Measurements from ENCODE around the gene DLST. TPM values are rescaled to one million over a fixed set of nuclear protein-coding genes. Genes with fewer than 3 reads are reported as not detected.

DLST gene
- total and polyA plus RNA-seq, 5 donors from 2014 or later, result 8.1 to 122 (median 11.6) TPM

- H3K9me3 Mint-ChIP-seq, result no peaks in the 10 kb centered on the region
- Histone ChIP-seq H3K27me3 (ENCODE audit: control insufficient read depth, insufficient read depth, low read length) (no peaks in the 10 kb centered on the region), H3K4me1 (ENCODE audit: control insufficient read depth, insufficient read depth, low read length, poor library complexity, severe bottlenecking) (peaks cover 3% of the 10 kb centered on the region), H3K9me3 (ENCODE audit: control insufficient read depth in 2 of 2, low read length in 2 of 2) (no peaks in the 10 kb centered on the region), H3K4me3 (ENCODE audit: low read depth, low read length) (no peak overlapping the region), H3K27ac (ENCODE audit: insufficient read depth, low read length, poor library complexity, severe bottlenecking) (no peak overlapping the region), H3K36me3 (ENCODE audit: control insufficient read depth, insufficient read depth, low read length) (peaks cover 49% of the 10 kb centered on the region)
- no peaks in the 10 kb centered on the region for H3K27me3 Mint-ChIP-seq
- no peak overlapping the region for H3K4me3 Mint-ChIP-seq
- no peak for DNase-seq
- peak overlapping the region in 2 of 3 donors; percentile 59 to 80 for H3K27ac Mint-ChIP-seq
- peaks cover 0 to 11% (median 4%) of the 10 kb centered on the region in 4 donors for H3K4me1 Mint-ChIP-seq
- peaks cover 16% of the 10 kb centered on the region for H3K36me3 Mint-ChIP-seq
- no peak for ATAC-seq (ENCODE audit: low read depth in 2 of 2)
Measured at GRCh38 chr14:74904635-74905503, 23.2 kb downstream of the DLST start.

GRCh38 chr14:74905595-74906142, 24.0 kb downstream of the DLST start:
- H3K36me3 ChIP-seq (ENCODE audit: control insufficient read depth, insufficient read depth, low read length), result peaks cover 41% of the 10 kb centered on the region
- H3K27ac ChIP-seq (ENCODE audit: insufficient read depth, low read length, poor library complexity, severe bottlenecking), result no peak overlapping the region
- peaks cover 3% of the 10 kb centered on the region for H3K4me1 ChIP-seq (ENCODE audit: control insufficient read depth, insufficient read depth, low read length, poor library complexity, severe bottlenecking)
- H3K9me3 ChIP-seq (ENCODE audit: control insufficient read depth in 2 of 2, low read length in 2 of 2), result no peaks in the 10 kb centered on the region
- ATAC-seq (ENCODE audit: low read depth in 2 of 2) (peak; percentile 57 to 62), DNase-seq (peak; percentile 61 to 70 (median 68))
- H3K27me3 ChIP-seq (ENCODE audit: control insufficient read depth, insufficient read depth, low read length), result no peaks in the 10 kb centered on the region
- no peak overlapping the region for H3K4me3 ChIP-seq (ENCODE audit: low read depth, low read length)
- H3K9me3 Mint-ChIP-seq, result no peaks in the 10 kb centered on the region
- H3K36me3 Mint-ChIP-seq, result peaks cover 11% of the 10 kb centered on the region
- H3K4me1 Mint-ChIP-seq, result peaks cover 0 to 12% (median 3%) of the 10 kb centered on the region in 4 donors
- H3K4me3 Mint-ChIP-seq, result no peak overlapping the region
- H3K27ac Mint-ChIP-seq, result peak overlapping the region in 2 of 3 donors; percentile 38 to 51
- H3K27me3 Mint-ChIP-seq, result no peaks in the 10 kb centered on the region

DNA sequence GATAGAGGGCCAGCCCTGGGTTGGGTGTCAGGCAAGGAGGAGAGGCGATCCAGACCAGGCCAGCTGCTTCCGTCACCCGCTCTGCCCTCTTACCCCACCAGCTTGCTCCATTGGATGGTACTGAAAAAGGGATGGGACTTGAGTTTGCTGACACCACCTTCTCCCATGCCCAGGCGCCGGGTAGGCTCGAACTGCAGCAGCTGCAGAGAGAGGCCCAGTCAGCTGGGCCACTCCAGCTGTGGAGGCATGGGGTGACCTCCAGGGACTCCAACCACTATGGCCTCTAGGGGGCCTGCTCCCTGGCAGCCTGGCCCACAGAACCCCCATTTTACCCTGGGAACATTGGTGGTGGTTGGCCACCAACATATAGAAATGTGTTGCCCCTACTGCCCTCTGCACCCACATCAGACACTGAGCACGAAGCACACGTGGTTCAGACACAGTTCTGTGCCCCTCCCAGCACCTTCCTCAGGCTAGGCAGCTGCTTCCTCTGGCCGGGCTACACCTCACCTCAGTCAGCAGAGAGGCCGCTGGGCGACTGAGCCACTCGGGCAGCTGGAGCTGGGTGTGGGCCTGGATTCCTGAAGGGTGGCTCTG, 25.3 kb downstream of the DLST start:
- H3K36me3 Mint-ChIP-seq, result peaks cover 11% of the 10 kb centered on the region
- DNase-seq (peak in 1 of 3 donors; percentile 14), ATAC-seq (ENCODE audit: low read depth in 2 of 2) (peak in 1 of 2 donors; percentile 21)
- no peaks in the 10 kb centered on the region for H3K9me3 ChIP-seq (ENCODE audit: control insufficient read depth in 2 of 2, low read length in 2 of 2)
- H3K27me3 ChIP-seq (ENCODE audit: control insufficient read depth, insufficient read depth, low read length), result no peaks in the 10 kb centered on the region
- peaks cover 3% of the 10 kb centered on the region for H3K4me1 ChIP-seq (ENCODE audit: control insufficient read depth, insufficient read depth, low read length, poor library complexity, severe bottlenecking)
- no peak overlapping the region for H3K27ac Mint-ChIP-seq
- H3K9me3 Mint-ChIP-seq, result no peaks in the 10 kb centered on the region
- H3K27ac ChIP-seq (ENCODE audit: insufficient read depth, low read length, poor library complexity, severe bottlenecking), result no peak overlapping the region
- H3K4me3 Mint-ChIP-seq, result no peak overlapping the region
- peaks cover 0 to 12% (median 1%) of the 10 kb centered on the region in 4 donors for H3K4me1 Mint-ChIP-seq
- H3K4me3 ChIP-seq (ENCODE audit: low read depth, low read length), result no peak overlapping the region
- no peaks in the 10 kb centered on the region for H3K27me3 Mint-ChIP-seq
- H3K36me3 ChIP-seq (ENCODE audit: control insufficient read depth, insufficient read depth, low read length), result peaks cover 27% of the 10 kb centered on the region

DNA sequence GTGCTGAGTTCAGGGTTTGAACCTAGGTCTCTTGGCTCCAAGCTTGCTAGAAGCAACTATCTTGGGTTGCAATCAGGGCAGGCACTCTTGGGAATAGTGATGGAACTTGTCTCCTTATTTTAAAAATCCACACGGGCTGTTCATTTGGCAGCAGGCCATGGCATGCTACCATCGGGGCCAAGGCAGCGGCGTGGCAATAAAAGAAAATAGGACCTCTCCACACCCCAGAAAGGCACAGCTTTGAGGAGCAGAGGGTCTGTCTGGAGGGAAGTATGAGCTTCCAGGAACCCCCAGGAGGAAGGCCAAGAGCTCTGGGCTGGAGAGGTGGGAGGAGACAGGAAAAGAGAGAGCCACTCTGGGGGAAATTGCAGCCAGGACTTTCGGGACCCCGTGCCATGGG, 26.0 kb downstream of the DLST start:
- H3K27me3 Mint-ChIP-seq, result no peaks in the 10 kb centered on the region
- no peak overlapping the region for H3K4me3 Mint-ChIP-seq
- Histone ChIP-seq H3K9me3 (ENCODE audit: control insufficient read depth in 2 of 2, low read length in 2 of 2) (no peaks in the 10 kb centered on the region), H3K36me3 (ENCODE audit: control insufficient read depth, insufficient read depth, low read length) (peaks cover 20% of the 10 kb centered on the region), H3K4me1 (ENCODE audit: control insufficient read depth, insufficient read depth, low read length, poor library complexity, severe bottlenecking) (peaks cover 3% of the 10 kb centered on the region), H3K27ac (ENCODE audit: insufficient read depth, low read length, poor library complexity, severe bottlenecking) (no peak overlapping the region), H3K27me3 (ENCODE audit: control insufficient read depth, insufficient read depth, low read length) (no peaks in the 10 kb centered on the region), H3K4me3 (ENCODE audit: low read depth, low read length) (no peak overlapping the region)
- no peak for DNase-seq
- peaks cover 11% of the 10 kb centered on the region for H3K36me3 Mint-ChIP-seq
- H3K9me3 Mint-ChIP-seq, result no peaks in the 10 kb centered on the region
- ATAC-seq (ENCODE audit: low read depth in 2 of 2), result no peak
- H3K4me1 Mint-ChIP-seq, result peaks cover 0 to 12% (median 1%) of the 10 kb centered on the region in 4 donors
- H3K27ac Mint-ChIP-seq, result peak overlapping the region in 1 of 3 donors; percentile 6

DNA sequence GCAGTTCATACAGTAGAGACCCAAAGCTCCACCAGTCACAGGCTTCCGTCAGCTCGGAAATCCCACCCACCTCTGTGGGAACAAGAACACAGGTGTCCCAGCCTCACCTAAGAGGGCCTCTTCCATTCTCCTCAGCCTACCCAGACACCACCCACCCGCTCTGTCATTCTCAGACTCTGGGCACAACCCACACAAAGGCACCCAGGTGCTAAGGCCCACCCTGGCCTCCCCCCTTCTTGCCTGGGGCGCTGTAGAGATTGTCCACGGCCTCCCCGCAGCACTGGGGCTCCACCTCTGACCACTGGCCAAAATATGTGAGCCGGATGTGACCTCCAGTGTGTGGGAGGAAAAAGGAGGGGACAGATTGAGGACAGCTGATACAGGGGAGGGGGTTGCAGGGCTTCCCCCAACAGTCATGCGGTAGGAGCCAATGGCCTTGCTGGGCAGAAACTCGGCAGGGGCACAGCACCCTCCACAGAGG, 27.2 kb downstream of the DLST start:
- ATAC-seq (ENCODE audit: low read depth in 2 of 2) (no peak), DNase-seq (no peak)
- peaks cover 3% of the 10 kb centered on the region for H3K4me1 ChIP-seq (ENCODE audit: control insufficient read depth, insufficient read depth, low read length, poor library complexity, severe bottlenecking)
- H3K27me3 ChIP-seq (ENCODE audit: control insufficient read depth, insufficient read depth, low read length), result no peaks in the 10 kb centered on the region
- H3K36me3 ChIP-seq (ENCODE audit: control insufficient read depth, insufficient read depth, low read length), result peaks cover 10% of the 10 kb centered on the region
- Mint-ChIP-seq H3K4me1 (peaks cover 0 to 12% (median 1%) of the 10 kb centered on the region in 4 donors), H3K4me3 (no peak overlapping the region), H3K36me3 (peaks cover 7% of the 10 kb centered on the region), H3K27me3 (no peaks in the 10 kb centered on the region), H3K27ac (no peak overlapping the region), H3K9me3 (no peaks in the 10 kb centered on the region)
- H3K9me3 ChIP-seq (ENCODE audit: control insufficient read depth in 2 of 2, low read length in 2 of 2), result no peaks in the 10 kb centered on the region
- no peak overlapping the region for H3K4me3 ChIP-seq (ENCODE audit: low read depth, low read length)
- H3K27ac ChIP-seq (ENCODE audit: insufficient read depth, low read length, poor library complexity, severe bottlenecking), result no peak overlapping the region

- Mint-ChIP-seq H3K9me3 (no peaks in the 10 kb centered on the region), H3K27ac (no peak overlapping the region), H3K27me3 (no peaks in the 10 kb centered on the region), H3K4me3 (no peak overlapping the region), H3K4me1 (peaks cover 0 to 12% (median 1%) of the 10 kb centered on the region in 4 donors), H3K36me3 (peaks cover 6% of the 10 kb centered on the region)
- H3K36me3 ChIP-seq (ENCODE audit: control insufficient read depth, insufficient read depth, low read length), result peaks cover 5% of the 10 kb centered on the region
- peaks cover 3% of the 10 kb centered on the region for H3K4me1 ChIP-seq (ENCODE audit: control insufficient read depth, insufficient read depth, low read length, poor library complexity, severe bottlenecking)
- H3K27me3 ChIP-seq (ENCODE audit: control insufficient read depth, insufficient read depth, low read length), result no peaks in the 10 kb centered on the region
- DNase-seq (no peak), ATAC-seq (ENCODE audit: low read depth in 2 of 2) (no peak)
- H3K4me3 ChIP-seq (ENCODE audit: low read depth, low read length), result no peak overlapping the region
- H3K9me3 ChIP-seq (ENCODE audit: control insufficient read depth in 2 of 2, low read length in 2 of 2), result no peaks in the 10 kb centered on the region
- H3K27ac ChIP-seq (ENCODE audit: insufficient read depth, low read length, poor library complexity, severe bottlenecking), result no peak overlapping the region
Measured at GRCh38 chr14:74909501-74909900, 27.8 kb downstream of the DLST start.

DNA sequence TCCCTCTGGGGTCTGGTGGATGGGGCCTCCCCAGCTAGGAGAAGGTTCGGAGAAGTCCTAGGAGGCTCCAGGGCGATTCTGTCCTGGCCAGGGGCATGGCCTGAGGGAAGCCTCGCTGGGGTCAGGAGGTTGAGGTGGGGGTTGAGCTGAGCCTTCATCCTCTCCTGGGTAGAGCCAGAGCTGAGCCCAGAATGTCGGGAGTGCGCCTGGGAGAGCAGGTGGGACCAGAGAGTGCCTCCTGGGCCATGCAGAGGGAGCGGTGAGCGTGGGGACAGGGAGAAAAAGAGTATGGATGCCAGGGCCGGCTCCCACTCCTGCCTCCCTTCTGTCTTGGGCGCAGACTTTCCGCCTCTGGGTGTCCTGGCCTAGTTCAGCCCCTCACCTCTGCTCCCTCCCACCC, 28.2 kb downstream of the DLST start:
- Histone ChIP-seq H3K9me3 (ENCODE audit: control insufficient read depth in 2 of 2, low read length in 2 of 2) (no peaks in the 10 kb centered on the region), H3K36me3 (ENCODE audit: control insufficient read depth, insufficient read depth, low read length) (peaks cover 3% of the 10 kb centered on the region), H3K27me3 (ENCODE audit: control insufficient read depth, insufficient read depth, low read length) (no peaks in the 10 kb centered on the region), H3K4me3 (ENCODE audit: low read depth, low read length) (no peak overlapping the region), H3K27ac (ENCODE audit: insufficient read depth, low read length, poor library complexity, severe bottlenecking) (no peak overlapping the region), H3K4me1 (ENCODE audit: control insufficient read depth, insufficient read depth, low read length, poor library complexity, severe bottlenecking) (peaks cover 3% of the 10 kb centered on the region)
- H3K27ac Mint-ChIP-seq, result peak overlapping the region in 1 of 3 donors; percentile 92
- peaks cover 0 to 8% (median 1%) of the 10 kb centered on the region in 4 donors for H3K4me1 Mint-ChIP-seq
- ATAC-seq (ENCODE audit: low read depth in 2 of 2) (no peak), DNase-seq (no peak)
- no peak overlapping the region for H3K4me3 Mint-ChIP-seq
- H3K27me3 Mint-ChIP-seq, result no peaks in the 10 kb centered on the region
- H3K36me3 Mint-ChIP-seq, result peaks cover 1% of the 10 kb centered on the region
- H3K9me3 Mint-ChIP-seq, result no peaks in the 10 kb centered on the region

Data from CD4-positive, CD25-positive, alpha-beta regulatory T cell (primary cell).